ENCODE data around the gene HSPA12B. TPM values are rescaled to one million over a fixed set of nuclear protein-coding genes. Genes with fewer than 3 reads are reported as not detected.

The HSPA12B gene
- total and polyA plus RNA-seq, 2 experiments from 2014 or later, result 2.5 to 3.4 TPM

- DNase-seq (ENCODE audit: low spot score), result no peak
- H3K79me2 ChIP-seq, result no peaks in the 10 kb centered on the region
- H3K36me3 ChIP-seq (replicated peaks; ENCODE audit: insufficient read depth, low read depth), result no peaks in the 10 kb centered on the region
- no peak overlapping the region for H3K4me3 ChIP-seq
- no peaks in the 10 kb centered on the region for H3K27me3 ChIP-seq
- no peak overlapping the region for H3K27ac ChIP-seq
- H4K20me1 ChIP-seq (ENCODE audit: insufficient read depth, poor library complexity, severe bottlenecking), result no peaks in the 10 kb centered on the region
- H3K9me2 ChIP-seq (replicated peaks; ENCODE audit: insufficient read depth), result no peaks in the 10 kb centered on the region
- H3K4me1 ChIP-seq (ENCODE audit: insufficient read depth), result no peaks in the 10 kb centered on the region
- no peak overlapping the region for H3K4me2 ChIP-seq
- TF ChIP-seq EZH2phosphoT487 (IDR thresholded peaks at IDR 0.05; ENCODE audit: low read depth, severe bottlenecking, unreplicated experiment) (no peak), EZH2 (IDR thresholded peaks at IDR 0.05; ENCODE audit: borderline replicate concordance) (no peak), CTCF (IDR thresholded peaks at IDR 0.05; ENCODE audit: poor library complexity) (no peak)
- H2AFZ ChIP-seq, result no peak overlapping the region
- H3K9me3 ChIP-seq (ENCODE audit: low read depth), result no peaks in the 10 kb centered on the region
- 81% methylated on average over 14 of the region's 14 CpGs for WGBS (ENCODE audit: low lambda C conversion rate, missing lambda C conversion rate)
These were observed 27.0 kb upstream of the HSPA12B start for GRCh38 chr20:3705491-3705969.

GRCh38 chr20:3705970-3706739 is 26.3 kb upstream of the HSPA12B start:
- no peaks in the 10 kb centered on the region for H3K79me2 ChIP-seq
- no peaks in the 10 kb centered on the region for H3K9me3 ChIP-seq (ENCODE audit: low read depth)
- H2AFZ ChIP-seq, result no peak overlapping the region
- H3K27ac ChIP-seq, result no peak overlapping the region
- H3K9me2 ChIP-seq (replicated peaks; ENCODE audit: insufficient read depth), result no peaks in the 10 kb centered on the region
- H3K4me2 ChIP-seq, result no peak overlapping the region
- no peak overlapping the region for H3K4me3 ChIP-seq
- no peak for DNase-seq (ENCODE audit: low spot score)
- H3K36me3 ChIP-seq (replicated peaks; ENCODE audit: insufficient read depth, low read depth), result no peaks in the 10 kb centered on the region
- no peaks in the 10 kb centered on the region for H3K4me1 ChIP-seq (ENCODE audit: insufficient read depth)
- WGBS (ENCODE audit: low lambda C conversion rate, missing lambda C conversion rate), result 93% methylated on average over 28 of the region's 31 CpGs
- no peaks in the 10 kb centered on the region for H3K27me3 ChIP-seq
- H4K20me1 ChIP-seq (ENCODE audit: insufficient read depth, poor library complexity, severe bottlenecking), result no peaks in the 10 kb centered on the region
- TF ChIP-seq EZH2phosphoT487 (IDR thresholded peaks at IDR 0.05; ENCODE audit: low read depth, severe bottlenecking, unreplicated experiment), result no peak
- no peak for TF ChIP-seq EZH2 (IDR thresholded peaks at IDR 0.05; ENCODE audit: borderline replicate concordance)
- no peak for TF ChIP-seq CTCF (IDR thresholded peaks at IDR 0.05; ENCODE audit: poor library complexity)

- TF ChIP-seq EZH2phosphoT487 (IDR thresholded peaks at IDR 0.05; ENCODE audit: low read depth, severe bottlenecking, unreplicated experiment) (no peak), EZH2 (IDR thresholded peaks at IDR 0.05; ENCODE audit: borderline replicate concordance) (no peak), CTCF (IDR thresholded peaks at IDR 0.05; ENCODE audit: poor library complexity) (no peak)
- Histone ChIP-seq H3K4me2 (no peak overlapping the region), H3K4me1 (ENCODE audit: insufficient read depth) (no peaks in the 10 kb centered on the region), H4K20me1 (ENCODE audit: insufficient read depth, poor library complexity, severe bottlenecking) (no peaks in the 10 kb centered on the region), H3K4me3 (no peak overlapping the region), H3K36me3 (replicated peaks; ENCODE audit: insufficient read depth, low read depth) (no peaks in the 10 kb centered on the region), H3K27ac (no peak overlapping the region), H2AFZ (no peak overlapping the region), H3K9me2 (replicated peaks; ENCODE audit: insufficient read depth) (no peaks in the 10 kb centered on the region), H3K27me3 (no peaks in the 10 kb centered on the region), H3K79me2 (no peaks in the 10 kb centered on the region), H3K9me3 (ENCODE audit: low read depth) (no peaks in the 10 kb centered on the region)
- DNase-seq (ENCODE audit: low spot score), result no peak
- WGBS (ENCODE audit: low lambda C conversion rate, missing lambda C conversion rate), result 88% methylated on average over 10 of the region's 10 CpGs
These were observed 25.5 kb upstream of the HSPA12B start for GRCh38 chr20:3706774-3707507.

All from hepatocyte (in vitro differentiated cells).